Measurements from ENCODE around the gene CNGA4. TPM values are rescaled to one million over a fixed set of nuclear protein-coding genes. Genes with fewer than 3 reads are reported as not detected.

CNGA4 gene
- total RNA-seq, 2 experiments from 2014 or later: 0.16 TPM; not detected in 1

- no peak overlapping the region for H3K4me3 Mint-ChIP-seq
- H3K27ac Mint-ChIP-seq: no peak overlapping the region
Observed at GRCh38 chr11:6200975-6201374, 37.9 kb upstream of the CNGA4 start.

DNA sequence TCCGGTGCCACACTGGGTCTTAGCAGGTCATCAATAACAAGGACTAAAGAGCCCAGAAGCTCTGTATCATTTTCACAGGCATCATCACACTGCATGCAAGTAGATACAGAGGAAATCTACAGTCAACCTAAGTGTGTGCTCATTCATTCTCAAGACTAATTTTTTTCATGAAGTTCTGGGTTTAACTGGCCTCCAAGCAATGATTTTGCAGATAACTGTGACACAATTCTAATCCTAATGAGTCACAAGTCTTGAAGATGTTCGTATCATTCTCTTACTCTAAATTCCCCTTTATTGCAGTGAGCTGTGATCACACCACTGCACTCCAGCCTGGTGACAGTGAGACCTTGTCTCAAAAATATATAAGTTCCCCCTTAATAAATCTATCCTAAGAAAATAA lies 37.4 kb upstream of the CNGA4 start:
- H3K4me1 Mint-ChIP-seq (ENCODE audit: low read depth): peaks cover 22% of the 10 kb centered on the region
- DNase-seq (peak in 3 of 14 experiments; percentile 21 to 57 (median 47)), ATAC-seq (ENCODE audit: poor library complexity) (no peak)
- intact Hi-C loops (cut with DNase I, micrococcal nuclease): no loop called here
- H3K36me3 Mint-ChIP-seq (ENCODE audit: low read depth): peaks cover 12% of the 10 kb centered on the region
- POLR2A ChIA-PET: no interaction called here
- Histone ChIP-seq H3K4me3 (ENCODE audit: low read length) (no peak overlapping the region), H3K9me3 (ENCODE audit: control insufficient read depth in 1 of 2, insufficient read depth in 1 of 2, low read length in 2 of 2) (no peaks in the 10 kb centered on the region), H3K27me3 (ENCODE audit: control insufficient read depth in 1 of 2, insufficient read depth in 2 of 2, low read length in 2 of 2) (no peaks in the 10 kb centered on the region), H3K4me1 (ENCODE audit: insufficient read depth, low read length) (peaks cover 14% of the 10 kb centered on the region), H3K36me3 (ENCODE audit: insufficient read depth, low read length) (no peaks in the 10 kb centered on the region), H3K27ac (ENCODE audit: low read depth in 1 of 2, low read length in 2 of 2) (peak overlapping the region in 1 of 2 donors; percentile 69)
- CTCF ChIA-PET: no interaction called here
- TF ChIP-seq, protein P1, sequence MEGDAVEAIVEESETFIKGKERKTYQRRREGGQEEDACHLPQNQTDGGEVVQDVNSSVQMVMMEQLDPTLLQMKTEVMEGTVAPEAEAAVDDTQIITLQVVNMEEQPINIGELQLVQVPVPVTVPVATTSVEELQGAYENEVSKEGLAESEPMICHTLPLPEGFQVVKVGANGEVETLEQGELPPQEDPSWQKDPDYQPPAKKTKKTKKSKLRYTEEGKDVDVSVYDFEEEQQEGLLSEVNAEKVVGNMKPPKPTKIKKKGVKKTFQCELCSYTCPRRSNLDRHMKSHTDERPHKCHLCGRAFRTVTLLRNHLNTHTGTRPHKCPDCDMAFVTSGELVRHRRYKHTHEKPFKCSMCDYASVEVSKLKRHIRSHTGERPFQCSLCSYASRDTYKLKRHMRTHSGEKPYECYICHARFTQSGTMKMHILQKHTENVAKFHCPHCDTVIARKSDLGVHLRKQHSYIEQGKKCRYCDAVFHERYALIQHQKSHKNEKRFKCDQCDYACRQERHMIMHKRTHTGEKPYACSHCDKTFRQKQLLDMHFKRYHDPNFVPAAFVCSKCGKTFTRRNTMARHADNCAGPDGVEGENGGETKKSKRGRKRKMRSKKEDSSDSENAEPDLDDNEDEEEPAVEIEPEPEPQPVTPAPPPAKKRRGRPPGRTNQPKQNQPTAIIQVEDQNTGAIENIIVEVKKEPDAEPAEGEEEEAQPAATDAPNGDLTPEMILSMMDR (IDR thresholded peaks at IDR 0.05): no peak
- no peaks in the 10 kb centered on the region for H3K9me3 Mint-ChIP-seq
- H3K27me3 Mint-ChIP-seq: no peaks in the 10 kb centered on the region
- no peak overlapping the region for H3K27ac Mint-ChIP-seq
- H3K4me3 Mint-ChIP-seq: no peak overlapping the region

More at GRCh38 chr11:6200975-6201374, 37.9 kb upstream of the CNGA4 start:
- intact Hi-C loops (cut with DNase I, micrococcal nuclease): no loop called here
- Mint-ChIP-seq H3K9me3 (no peaks in the 10 kb centered on the region), H3K4me1 (ENCODE audit: low read depth) (peaks cover 22% of the 10 kb centered on the region), H3K36me3 (ENCODE audit: low read depth) (peaks cover 6% of the 10 kb centered on the region), H3K27me3 (no peaks in the 10 kb centered on the region)
- Histone ChIP-seq H3K9me3 (ENCODE audit: control insufficient read depth in 1 of 2, insufficient read depth in 1 of 2, low read length in 2 of 2) (no peaks in the 10 kb centered on the region), H3K27ac (ENCODE audit: low read depth in 1 of 2, low read length in 2 of 2) (peak overlapping the region in 1 of 2 donors; percentile 69), H3K27me3 (ENCODE audit: control insufficient read depth in 1 of 2, insufficient read depth in 2 of 2, low read length in 2 of 2) (no peaks in the 10 kb centered on the region), H3K4me1 (ENCODE audit: insufficient read depth, low read length) (peaks cover 14% of the 10 kb centered on the region), H3K4me3 (ENCODE audit: low read length) (no peak overlapping the region), H3K36me3 (ENCODE audit: insufficient read depth, low read length) (no peaks in the 10 kb centered on the region)
- ChIA-PET CTCF (no interaction called here), POLR2A (no interaction called here)
- ATAC-seq (ENCODE audit: poor library complexity): no peak
- peak in 3 of 14 experiments; percentile 66 to 77 (median 67) for DNase-seq
- TF ChIP-seq, protein P1 (IDR thresholded peaks at IDR 0.05): no peak

DNA sequence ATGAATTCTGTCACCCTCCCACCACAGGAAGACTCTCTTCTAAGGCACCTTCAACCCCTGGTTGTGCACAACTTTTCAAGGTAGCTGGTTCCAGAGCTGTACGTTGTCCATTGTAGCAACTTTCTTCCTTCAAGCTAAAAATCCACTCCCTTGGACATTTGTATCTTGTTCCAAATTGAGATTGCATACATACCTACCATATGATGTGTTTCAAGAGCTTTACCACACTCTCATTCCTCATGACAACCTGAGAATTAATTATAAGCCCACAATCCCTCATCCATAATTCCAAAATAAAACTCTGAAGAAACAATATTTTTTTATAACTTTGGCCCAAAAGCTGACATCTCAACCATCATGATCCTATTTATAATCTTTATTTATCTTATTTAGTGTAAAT lies 36.8 kb upstream of the CNGA4 start:
- Mint-ChIP-seq H3K27ac (no peak overlapping the region), H3K9me3 (no peaks in the 10 kb centered on the region), H3K36me3 (ENCODE audit: low read depth) (peaks cover 17% of the 10 kb centered on the region), H3K4me3 (no peak overlapping the region), H3K4me1 (ENCODE audit: low read depth) (peaks cover 22% of the 10 kb centered on the region), H3K27me3 (no peaks in the 10 kb centered on the region)
- Histone ChIP-seq H3K4me3 (ENCODE audit: low read length) (no peak overlapping the region), H3K9me3 (ENCODE audit: control insufficient read depth in 1 of 2, insufficient read depth in 1 of 2, low read length in 2 of 2) (no peaks in the 10 kb centered on the region), H3K27me3 (ENCODE audit: control insufficient read depth in 1 of 2, insufficient read depth in 2 of 2, low read length in 2 of 2) (no peaks in the 10 kb centered on the region), H3K36me3 (ENCODE audit: insufficient read depth, low read length) (peaks cover 2% of the 10 kb centered on the region), H3K27ac (ENCODE audit: low read depth in 1 of 2, low read length in 2 of 2) (no peak overlapping the region), H3K4me1 (ENCODE audit: insufficient read depth, low read length) (peaks cover 14% of the 10 kb centered on the region)
- ChIA-PET CTCF (no interaction called here), POLR2A (no interaction called here)
- ATAC-seq (ENCODE audit: poor library complexity) (no peak), DNase-seq (peak in 1 of 14 experiments; percentile 17)
- intact Hi-C loops (cut with DNase I, micrococcal nuclease): no loop called here
- TF ChIP-seq, protein P1 (IDR thresholded peaks at IDR 0.05): no peak
